ENCODE measurements around the gene MED16. TPM values are rescaled to one million over a fixed set of nuclear protein-coding genes. Genes with fewer than 3 reads are reported as not detected.
"Not testable (repeated sequence)": the region's sequence is repeated elsewhere in the genome, so short reads cannot be mapped to it uniquely, and the experiment has no call there.

Gene MED16
- total RNA-seq, 2 experiments from 2014 or later: 25.8 to 30.1 TPM

DNA sequence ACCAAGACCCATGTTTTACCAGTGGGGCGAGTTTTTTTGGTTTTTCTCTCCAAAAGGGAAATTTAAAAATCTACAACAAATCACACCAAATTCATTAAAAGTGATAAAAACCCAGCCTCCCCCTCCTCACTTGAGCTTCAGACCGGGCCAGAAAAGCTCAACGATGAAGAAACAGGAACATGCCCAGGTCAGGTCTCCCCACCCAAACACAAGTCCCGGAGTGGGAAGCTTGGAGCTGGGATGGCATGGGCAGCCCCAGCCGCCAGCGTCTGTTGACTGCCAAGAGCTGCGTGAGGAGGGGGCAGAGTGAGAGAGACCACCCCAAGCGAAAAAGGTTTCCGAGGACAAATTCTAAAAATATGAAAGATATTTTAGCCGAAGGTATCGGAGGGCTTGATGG, 4.0 kb upstream of the MED16 start:
- POLR2A ChIA-PET: interaction anchor here (0.9 to 7.0 kb wide), 4 partner anchors 9 to 24 kb away, joined by 3 to 183 read pairs (median 4); partner anchors contain the start of gene KISS1R
- Histone ChIP-seq H3K27me3 (ENCODE audit: control insufficient read depth in 1 of 2, insufficient read depth in 2 of 2, low read length in 2 of 2) (no peaks in the 10 kb centered on the region), H3K36me3 (ENCODE audit: insufficient read depth, low read length) (peaks cover 48% of the 10 kb centered on the region), H3K9me3 (ENCODE audit: control insufficient read depth in 1 of 2, insufficient read depth in 1 of 2, low read length in 2 of 2) (no peaks in the 10 kb centered on the region), H3K27ac (ENCODE audit: low read depth in 1 of 2, low read length in 2 of 2) (no peak overlapping the region), H3K4me3 (ENCODE audit: low read length) (no peak overlapping the region), H3K4me1 (ENCODE audit: insufficient read depth, low read length) (peaks cover 37% of the 10 kb centered on the region)
- Mint-ChIP-seq H3K36me3 (ENCODE audit: low read depth) (peaks cover 55% of the 10 kb centered on the region), H3K4me3 (no peak overlapping the region), H3K9me3 (no peaks in the 10 kb centered on the region), H3K27ac (peak overlapping the region; percentile 98), H3K27me3 (peaks cover 3% of the 10 kb centered on the region), H3K4me1 (ENCODE audit: low read depth) (peaks cover 33% of the 10 kb centered on the region)
- ATAC-seq (ENCODE audit: poor library complexity) (no peak), DNase-seq (no peak)
- CTCF ChIA-PET: no interaction called here
- TF ChIP-seq, protein P1, sequence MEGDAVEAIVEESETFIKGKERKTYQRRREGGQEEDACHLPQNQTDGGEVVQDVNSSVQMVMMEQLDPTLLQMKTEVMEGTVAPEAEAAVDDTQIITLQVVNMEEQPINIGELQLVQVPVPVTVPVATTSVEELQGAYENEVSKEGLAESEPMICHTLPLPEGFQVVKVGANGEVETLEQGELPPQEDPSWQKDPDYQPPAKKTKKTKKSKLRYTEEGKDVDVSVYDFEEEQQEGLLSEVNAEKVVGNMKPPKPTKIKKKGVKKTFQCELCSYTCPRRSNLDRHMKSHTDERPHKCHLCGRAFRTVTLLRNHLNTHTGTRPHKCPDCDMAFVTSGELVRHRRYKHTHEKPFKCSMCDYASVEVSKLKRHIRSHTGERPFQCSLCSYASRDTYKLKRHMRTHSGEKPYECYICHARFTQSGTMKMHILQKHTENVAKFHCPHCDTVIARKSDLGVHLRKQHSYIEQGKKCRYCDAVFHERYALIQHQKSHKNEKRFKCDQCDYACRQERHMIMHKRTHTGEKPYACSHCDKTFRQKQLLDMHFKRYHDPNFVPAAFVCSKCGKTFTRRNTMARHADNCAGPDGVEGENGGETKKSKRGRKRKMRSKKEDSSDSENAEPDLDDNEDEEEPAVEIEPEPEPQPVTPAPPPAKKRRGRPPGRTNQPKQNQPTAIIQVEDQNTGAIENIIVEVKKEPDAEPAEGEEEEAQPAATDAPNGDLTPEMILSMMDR (IDR thresholded peaks at IDR 0.05): no peak
- intact Hi-C loops (cut with DNase I, micrococcal nuclease): no loop called here

DNA sequence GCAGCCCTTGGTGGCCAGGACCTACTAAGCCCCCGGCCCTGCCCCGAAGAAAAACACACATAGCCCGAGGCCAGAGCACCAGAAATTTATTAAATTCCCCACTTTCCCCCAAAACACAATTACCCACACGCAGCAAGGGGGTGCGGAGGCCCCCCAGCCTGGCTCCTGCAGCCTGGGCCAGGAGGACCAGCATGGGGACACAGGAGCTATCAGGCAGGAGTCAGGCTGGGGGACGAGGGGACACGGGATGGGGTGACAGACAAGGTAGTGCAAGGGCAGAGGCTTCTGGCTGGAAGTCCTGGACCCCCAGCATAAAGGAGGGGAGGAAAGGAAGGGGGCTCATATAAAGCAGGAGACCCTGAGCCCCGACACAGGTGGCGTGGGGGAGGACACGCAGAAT, 3.4 kb upstream of the MED16 start:
- Mint-ChIP-seq H3K27ac (peak overlapping the region; percentile 98), H3K36me3 (ENCODE audit: low read depth) (peaks cover 50% of the 10 kb centered on the region), H3K4me1 (ENCODE audit: low read depth) (peaks cover 33% of the 10 kb centered on the region), H3K27me3 (peaks cover 3% of the 10 kb centered on the region), H3K9me3 (no peaks in the 10 kb centered on the region), H3K4me3 (no peak overlapping the region)
- H3K4me1 ChIP-seq (ENCODE audit: insufficient read depth, low read length): peaks cover 36% of the 10 kb centered on the region
- intact Hi-C loops (cut with DNase I, micrococcal nuclease): no loop called here
- TF ChIP-seq, protein P1 (IDR thresholded peaks at IDR 0.05): no peak
- H3K9me3 ChIP-seq (ENCODE audit: control insufficient read depth in 1 of 2, insufficient read depth in 1 of 2, low read length in 2 of 2): no peaks in the 10 kb centered on the region
- no peak for ATAC-seq (ENCODE audit: poor library complexity)
- H3K36me3 ChIP-seq (ENCODE audit: insufficient read depth, low read length): peaks cover 42% of the 10 kb centered on the region
- POLR2A ChIA-PET: interaction anchor here (1.4 to 7.0 kb wide), 4 partner anchors 10 to 33 kb away, joined by 4 to 183 read pairs (median 6); partner anchors contain the start of gene KISS1R
- no peaks in the 10 kb centered on the region for H3K27me3 ChIP-seq (ENCODE audit: control insufficient read depth in 1 of 2, insufficient read depth in 2 of 2, low read length in 2 of 2)
- no peak overlapping the region for H3K27ac ChIP-seq (ENCODE audit: low read depth in 1 of 2, low read length in 2 of 2)
- CTCF ChIA-PET: no interaction called here
- H3K4me3 ChIP-seq (ENCODE audit: low read length): no peak overlapping the region
- no peak for DNase-seq

DNA sequence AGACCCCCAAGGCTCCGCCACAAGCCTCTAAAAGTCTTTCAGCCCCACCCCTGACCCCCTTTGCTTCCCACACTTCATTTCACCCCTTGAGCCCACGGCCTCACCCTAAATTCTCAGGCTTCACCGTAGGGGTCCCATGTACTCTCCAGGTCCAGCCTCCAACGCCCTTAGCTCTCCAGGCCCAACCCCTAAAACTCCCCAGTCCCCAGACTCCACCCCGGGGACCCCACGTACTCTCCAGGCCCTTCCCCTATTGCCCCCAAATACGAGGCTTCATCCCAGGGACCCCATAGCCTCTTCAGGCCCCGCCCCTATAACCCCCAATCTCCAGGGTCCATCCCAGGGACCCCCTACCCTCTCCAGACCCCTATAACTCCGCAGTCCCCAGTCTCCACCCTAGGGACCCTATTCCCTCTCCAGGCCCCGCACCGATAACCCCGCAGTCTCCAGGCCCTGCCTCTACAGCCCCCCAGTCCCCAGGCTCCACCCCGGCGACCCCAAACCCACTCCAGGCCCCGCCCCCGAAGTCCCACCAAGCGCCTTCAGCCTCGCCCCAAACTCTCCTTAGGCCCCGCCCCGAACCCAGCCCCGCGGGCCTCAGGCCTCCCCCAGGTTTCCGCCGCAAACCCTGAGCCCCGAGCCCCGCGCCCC, 619 bp downstream of the MED16 start:
- Mint-ChIP-seq H3K4me1 (ENCODE audit: low read depth) (peaks cover 25% of the 10 kb centered on the region), H3K4me3 (peak overlapping the region; percentile 84), H3K27me3 (peaks cover 3% of the 10 kb centered on the region), H3K27ac (peak overlapping the region; percentile 98), H3K9me3 (no peaks in the 10 kb centered on the region), H3K36me3 (ENCODE audit: low read depth) (peaks cover 44% of the 10 kb centered on the region)
- Histone ChIP-seq H3K4me3 (ENCODE audit: low read length) (peak overlapping the region; percentile 69), H3K27ac (ENCODE audit: low read depth in 1 of 2, low read length in 2 of 2) (peak overlapping the region; percentile 58 to 92), H3K9me3 (ENCODE audit: control insufficient read depth in 1 of 2, insufficient read depth in 1 of 2, low read length in 2 of 2) (no peaks in the 10 kb centered on the region), H3K4me1 (ENCODE audit: insufficient read depth, low read length) (peaks cover 25% of the 10 kb centered on the region), H3K27me3 (ENCODE audit: control insufficient read depth in 1 of 2, insufficient read depth in 2 of 2, low read length in 2 of 2) (no peaks in the 10 kb centered on the region), H3K36me3 (ENCODE audit: insufficient read depth, low read length) (peaks cover 36% of the 10 kb centered on the region)
- CTCF ChIA-PET: interaction anchor here (0.7 to 2.3 kb wide), 6 partner anchors 9 to 28 kb away, joined by 3 to 12 read pairs (median 4); no protein-coding TSS in a partner anchor
- TF ChIP-seq, protein P1 (IDR thresholded peaks at IDR 0.05): no peak
- DNase-seq: peak in 1 of 14 experiments; percentile 52
- ATAC-seq (ENCODE audit: poor library complexity): no peak
- POLR2A ChIA-PET: interaction anchor here (0.6 to 7.0 kb wide), 25 partner anchors 10 to 381 kb away, joined by 3 to 183 read pairs (median 4); partner anchors contain the start of genes ABCA7, CIRBP, KISS1R and PTBP1
- intact Hi-C loops (cut with DNase I, micrococcal nuclease): loop anchor here (2.0 kb wide), 2 partner anchors 20 to 30 kb away; no protein-coding TSS in a partner anchor

DNA sequence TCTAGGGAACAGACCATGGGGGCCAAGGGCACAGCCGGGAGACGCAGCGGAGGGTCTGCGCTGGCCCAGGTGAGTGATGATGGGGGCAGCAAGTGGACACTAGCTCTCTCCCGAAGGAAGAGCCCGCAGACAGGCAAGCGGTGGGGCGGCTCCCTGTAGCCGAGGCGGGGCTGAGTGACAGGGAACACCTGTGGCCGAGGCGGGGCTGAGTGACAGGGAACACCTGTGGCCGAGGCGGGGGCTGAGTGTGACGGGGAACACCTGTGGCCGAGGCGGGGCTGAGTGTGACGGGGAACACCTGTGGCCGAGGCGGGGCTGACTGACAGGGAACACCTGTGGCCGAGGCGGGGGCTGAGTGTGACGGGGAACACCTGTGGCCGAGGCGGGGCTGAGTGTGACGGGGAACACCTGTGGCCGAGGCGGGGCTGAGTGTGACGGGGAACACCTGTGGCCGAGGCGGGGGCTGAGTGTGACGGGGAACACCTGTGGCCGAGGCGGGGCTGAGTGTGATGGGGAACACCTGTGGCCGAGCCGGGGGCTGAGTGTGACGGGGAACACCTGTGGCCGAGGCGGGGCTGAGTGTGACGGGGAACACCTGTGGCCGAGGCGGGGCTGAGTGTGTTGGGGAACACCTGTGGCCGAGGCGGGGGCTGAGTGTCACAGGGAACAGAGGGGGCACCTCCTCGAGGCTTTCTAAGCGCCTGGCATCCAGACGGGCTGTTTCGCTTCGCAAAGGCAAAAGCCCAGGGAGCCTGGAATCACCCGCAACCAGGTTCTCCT, 1.4 kb downstream of the MED16 start:
- DNase-seq; H3K9me3 Mint-ChIP-seq; H3K9me3 ChIP-seq (ENCODE audit: control insufficient read depth in 1 of 2, insufficient read depth in 1 of 2, low read length in 2 of 2); H3K27me3 Mint-ChIP-seq; H3K27me3 ChIP-seq (ENCODE audit: control insufficient read depth in 1 of 2, insufficient read depth in 2 of 2, low read length in 2 of 2); ATAC-seq (ENCODE audit: poor library complexity): not testable (repeated sequence)
- H3K4me1 ChIP-seq (ENCODE audit: insufficient read depth, low read length): peaks cover 25% of the 10 kb centered on the region
- ChIA-PET POLR2A (interaction anchor here (1.0 to 7.0 kb wide), 3 partner anchors 15 to 183 kb away, joined by 3 to 183 read pairs (median 29); no protein-coding TSS in a partner anchor), CTCF (interaction anchor here (2.0 to 2.3 kb wide), 2 partner anchors 28 kb away, joined by 10 to 12 read pairs; no protein-coding TSS in a partner anchor)
- peak overlapping the region; percentile 98 for H3K27ac Mint-ChIP-seq
- peaks cover 25% of the 10 kb centered on the region for H3K4me1 Mint-ChIP-seq (ENCODE audit: low read depth)
- peaks cover 42% of the 10 kb centered on the region for H3K36me3 Mint-ChIP-seq (ENCODE audit: low read depth)
- intact Hi-C loops (cut with DNase I, micrococcal nuclease): loop anchor here (2.0 kb wide), 2 partner anchors 19 to 29 kb away; no protein-coding TSS in a partner anchor
- H3K4me3 ChIP-seq (ENCODE audit: low read length): peak overlapping the region; percentile 69
- H3K27ac ChIP-seq (ENCODE audit: low read depth in 1 of 2, low read length in 2 of 2): peak overlapping the region in 1 of 2 donors; percentile 58
- peak overlapping the region; percentile 84 for H3K4me3 Mint-ChIP-seq
- H3K36me3 ChIP-seq (ENCODE audit: insufficient read depth, low read length): peaks cover 33% of the 10 kb centered on the region

All from CD4-positive, alpha-beta T cell (primary cell).